ENCODE measurements around the gene TTC21A. TPM values are rescaled to one million over a fixed set of nuclear protein-coding genes. Genes with fewer than 3 reads are reported as not detected.

TTC21A gene
- total and polyA plus RNA-seq, 2 experiments from 2014 or later: 1.8 to 2.0 TPM

DNA sequence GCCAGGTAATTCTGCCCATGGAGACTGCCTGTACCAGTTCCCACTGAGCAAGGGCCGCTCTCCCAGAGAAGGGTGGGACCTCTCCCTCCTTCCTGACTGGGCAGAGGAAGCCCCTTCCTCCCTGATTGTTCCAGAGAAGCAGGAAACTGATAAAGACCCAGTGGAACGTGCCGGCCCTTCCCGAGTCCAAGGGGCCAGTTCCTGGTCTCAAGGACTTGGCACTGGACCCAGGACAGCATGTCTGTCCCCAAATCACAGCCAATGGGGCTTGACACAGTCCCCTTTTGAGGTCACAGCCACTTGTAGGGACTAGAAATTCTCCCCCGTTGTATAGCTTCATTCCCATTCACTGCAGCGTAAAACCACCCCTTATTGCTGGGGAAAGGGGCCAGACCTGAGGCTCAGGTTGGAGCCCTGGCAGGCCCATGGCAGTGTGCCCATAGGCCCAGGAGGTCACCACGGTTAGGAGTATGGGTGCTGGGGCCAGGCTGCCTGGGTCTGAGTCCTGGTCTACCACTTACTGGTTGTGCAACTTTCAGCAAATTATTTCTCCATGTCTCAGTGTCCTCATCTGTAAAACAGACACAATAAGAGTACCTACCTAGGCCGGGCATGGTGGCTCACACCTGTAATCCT is 27.8 kb downstream of the TTC21A start (continued):
- TF ChIP-seq, protein P1, sequence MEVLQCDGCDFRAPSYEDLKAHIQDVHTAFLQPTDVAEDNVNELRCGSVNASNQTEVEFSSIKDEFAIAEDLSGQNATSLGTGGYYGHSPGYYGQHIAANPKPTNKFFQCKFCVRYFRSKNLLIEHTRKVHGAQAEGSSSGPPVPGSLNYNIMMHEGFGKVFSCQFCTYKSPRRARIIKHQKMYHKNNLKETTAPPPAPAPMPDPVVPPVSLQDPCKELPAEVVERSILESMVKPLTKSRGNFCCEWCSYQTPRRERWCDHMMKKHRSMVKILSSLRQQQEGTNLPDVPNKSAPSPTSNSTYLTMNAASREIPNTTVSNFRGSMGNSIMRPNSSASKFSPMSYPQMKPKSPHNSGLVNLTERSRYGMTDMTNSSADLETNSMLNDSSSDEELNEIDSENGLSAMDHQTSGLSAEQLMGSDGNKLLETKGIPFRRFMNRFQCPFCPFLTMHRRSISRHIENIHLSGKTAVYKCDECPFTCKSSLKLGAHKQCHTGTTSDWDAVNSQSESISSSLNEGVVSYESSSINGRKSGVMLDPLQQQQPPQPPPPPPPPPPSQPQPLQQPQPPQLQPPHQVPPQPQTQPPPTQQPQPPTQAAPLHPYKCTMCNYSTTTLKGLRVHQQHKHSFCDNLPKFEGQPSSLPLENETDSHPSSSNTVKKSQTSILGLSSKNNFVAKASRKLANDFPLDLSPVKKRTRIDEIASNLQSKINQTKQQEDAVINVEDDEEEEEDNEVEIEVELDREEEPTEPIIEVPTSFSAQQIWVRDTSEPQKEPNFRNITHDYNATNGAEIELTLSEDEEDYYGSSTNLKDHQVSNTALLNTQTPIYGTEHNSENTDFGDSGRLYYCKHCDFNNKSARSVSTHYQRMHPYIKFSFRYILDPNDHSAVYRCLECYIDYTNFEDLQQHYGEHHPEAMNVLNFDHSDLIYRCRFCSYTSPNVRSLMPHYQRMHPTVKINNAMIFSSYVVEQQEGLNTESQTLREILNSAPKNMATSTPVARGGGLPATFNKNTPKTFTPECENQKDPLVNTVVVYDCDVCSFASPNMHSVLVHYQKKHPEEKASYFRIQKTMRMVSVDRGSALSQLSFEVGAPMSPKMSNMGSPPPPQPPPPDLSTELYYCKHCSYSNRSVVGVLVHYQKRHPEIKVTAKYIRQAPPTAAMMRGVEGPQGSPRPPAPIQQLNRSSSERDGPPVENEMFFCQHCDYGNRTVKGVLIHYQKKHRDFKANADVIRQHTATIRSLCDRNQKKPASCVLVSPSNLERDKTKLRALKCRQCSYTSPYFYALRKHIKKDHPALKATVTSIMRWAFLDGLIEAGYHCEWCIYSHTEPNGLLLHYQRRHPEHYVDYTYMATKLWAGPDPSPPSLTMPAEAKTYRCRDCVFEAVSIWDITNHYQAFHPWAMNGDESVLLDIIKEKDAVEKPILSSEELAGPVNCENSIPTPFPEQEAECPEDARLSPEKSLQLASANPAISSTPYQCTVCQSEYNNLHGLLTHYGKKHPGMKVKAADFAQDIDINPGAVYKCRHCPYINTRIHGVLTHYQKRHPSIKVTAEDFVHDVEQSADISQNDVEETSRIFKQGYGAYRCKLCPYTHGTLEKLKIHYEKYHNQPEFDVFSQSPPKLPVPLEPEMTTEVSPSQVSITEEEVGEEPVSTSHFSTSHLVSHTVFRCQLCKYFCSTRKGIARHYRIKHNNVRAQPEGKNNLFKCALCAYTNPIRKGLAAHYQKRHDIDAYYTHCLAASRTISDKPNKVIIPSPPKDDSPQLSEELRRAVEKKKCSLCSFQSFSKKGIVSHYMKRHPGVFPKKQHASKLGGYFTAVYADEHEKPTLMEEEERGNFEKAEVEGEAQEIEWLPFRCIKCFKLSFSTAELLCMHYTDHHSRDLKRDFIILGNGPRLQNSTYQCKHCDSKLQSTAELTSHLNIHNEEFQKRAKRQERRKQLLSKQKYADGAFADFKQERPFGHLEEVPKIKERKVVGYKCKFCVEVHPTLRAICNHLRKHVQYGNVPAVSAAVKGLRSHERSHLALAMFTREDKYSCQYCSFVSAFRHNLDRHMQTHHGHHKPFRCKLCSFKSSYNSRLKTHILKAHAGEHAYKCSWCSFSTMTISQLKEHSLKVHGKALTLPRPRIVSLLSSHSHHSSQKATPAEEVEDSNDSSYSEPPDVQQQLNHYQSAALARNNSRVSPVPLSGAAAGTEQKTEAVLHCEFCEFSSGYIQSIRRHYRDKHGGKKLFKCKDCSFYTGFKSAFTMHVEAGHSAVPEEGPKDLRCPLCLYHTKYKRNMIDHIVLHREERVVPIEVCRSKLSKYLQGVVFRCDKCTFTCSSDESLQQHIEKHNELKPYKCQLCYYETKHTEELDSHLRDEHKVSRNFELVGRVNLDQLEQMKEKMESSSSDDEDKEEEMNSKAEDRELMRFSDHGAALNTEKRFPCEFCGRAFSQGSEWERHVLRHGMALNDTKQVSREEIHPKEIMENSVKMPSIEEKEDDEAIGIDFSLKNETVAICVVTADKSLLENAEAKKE (CRISPR knock-in tag; IDR thresholded peaks at IDR 0.05): no peak
- TF ChIP-seq JUNB (IDR thresholded peaks at IDR 0.05; ENCODE audit: unreplicated experiment): no peak
- TF ChIP-seq CREB1 (CRISPR knock-in tag; IDR thresholded peaks at IDR 0.05; ENCODE audit: low read depth): no peak
- no peak for TF ChIP-seq ZNF114 (CRISPR knock-in tag; IDR thresholded peaks at IDR 0.05)
- TF ChIP-seq, protein P2, sequence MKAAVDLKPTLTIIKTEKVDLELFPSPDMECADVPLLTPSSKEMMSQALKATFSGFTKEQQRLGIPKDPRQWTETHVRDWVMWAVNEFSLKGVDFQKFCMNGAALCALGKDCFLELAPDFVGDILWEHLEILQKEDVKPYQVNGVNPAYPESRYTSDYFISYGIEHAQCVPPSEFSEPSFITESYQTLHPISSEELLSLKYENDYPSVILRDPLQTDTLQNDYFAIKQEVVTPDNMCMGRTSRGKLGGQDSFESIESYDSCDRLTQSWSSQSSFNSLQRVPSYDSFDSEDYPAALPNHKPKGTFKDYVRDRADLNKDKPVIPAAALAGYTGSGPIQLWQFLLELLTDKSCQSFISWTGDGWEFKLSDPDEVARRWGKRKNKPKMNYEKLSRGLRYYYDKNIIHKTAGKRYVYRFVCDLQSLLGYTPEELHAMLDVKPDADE (IDR thresholded peaks at IDR 0.05): no peak

DNA sequence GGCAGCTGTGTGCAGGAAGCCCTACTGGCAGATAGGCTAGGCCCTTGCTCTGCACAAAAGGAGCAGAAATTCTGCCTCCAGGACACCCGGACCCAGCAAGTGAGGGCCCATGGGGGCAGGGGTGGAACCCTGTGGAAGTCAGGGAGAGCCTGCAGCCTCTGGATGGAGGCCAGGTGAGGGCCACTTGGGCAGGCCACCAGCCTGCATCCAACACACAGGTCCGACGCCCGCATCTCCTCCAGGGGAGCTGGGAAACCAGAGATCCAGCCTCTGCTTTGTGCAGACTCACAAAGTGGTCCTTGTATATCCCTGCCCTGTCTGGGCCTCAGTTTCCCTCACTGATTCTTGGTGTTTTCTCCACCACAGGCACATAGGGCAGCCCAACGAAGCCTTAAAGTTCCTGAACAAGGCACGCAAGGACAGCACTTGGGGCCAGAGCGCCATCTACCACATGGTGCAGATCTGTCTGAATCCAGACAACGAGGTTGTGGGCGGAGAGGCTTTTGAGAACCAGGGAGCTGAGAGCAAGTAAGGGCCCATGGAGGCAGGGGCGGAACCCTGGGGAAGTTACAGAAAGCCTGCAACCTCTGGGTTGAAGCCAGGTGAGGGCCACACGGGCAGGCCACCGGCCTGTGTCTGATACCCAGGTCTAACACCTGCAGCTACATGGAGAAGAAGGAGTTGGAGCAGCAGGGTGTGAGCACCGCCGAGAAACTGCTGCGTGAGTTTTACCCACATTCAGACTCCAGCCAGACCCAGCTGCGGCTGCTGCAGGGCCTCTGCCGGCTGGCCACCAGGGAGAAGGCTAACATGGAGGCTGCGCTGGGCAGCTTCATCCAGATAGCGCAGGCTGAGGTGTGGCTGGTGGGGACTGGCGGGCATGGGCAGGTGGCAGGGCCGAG is 29.3 kb downstream of the TTC21A start:
- Histone ChIP-seq H3K9me2 (ENCODE audit: insufficient read depth) (no peaks in the 10 kb centered on the region), H4K20me1 (replicated peaks; ENCODE audit: insufficient read depth) (no peaks in the 10 kb centered on the region), H3K36me3 (ENCODE audit: insufficient read depth) (no peaks in the 10 kb centered on the region), H3F3A (replicated peaks; ENCODE audit: low read depth) (no peaks in the 10 kb centered on the region), H2AFZ (no peak overlapping the region), H3K4me2 (no peak overlapping the region), H3K4me3 (no peak overlapping the region), H3K27me3 (ENCODE audit: insufficient read depth) (no peaks in the 10 kb centered on the region), H3K4me1 (ENCODE audit: insufficient read depth) (no peaks in the 10 kb centered on the region), H3K27ac (ENCODE audit: low read depth) (no peak overlapping the region), H3K79me2 (replicated peaks; ENCODE audit: insufficient read depth) (no peaks in the 10 kb centered on the region)
- peaks cover 3% of the 10 kb centered on the region; the same call in 2 of the 3 replicates for H3K4me1 Mint-ChIP-seq
- H3K27me3 Mint-ChIP-seq (ENCODE audit: insufficient read depth, low read depth, poor library complexity): peaks cover 4% of the 10 kb centered on the region
- TF ChIP-seq EZH2 (IDR thresholded peaks at IDR 0.05; ENCODE audit: low read depth, unreplicated experiment) (no peak), ZNF331 (CRISPR knock-in tag; IDR thresholded peaks at IDR 0.05; ENCODE audit: low read depth) (no peak), JUNB (IDR thresholded peaks at IDR 0.05; ENCODE audit: unreplicated experiment) (no peak)
- TF ChIP-seq, protein P3, sequence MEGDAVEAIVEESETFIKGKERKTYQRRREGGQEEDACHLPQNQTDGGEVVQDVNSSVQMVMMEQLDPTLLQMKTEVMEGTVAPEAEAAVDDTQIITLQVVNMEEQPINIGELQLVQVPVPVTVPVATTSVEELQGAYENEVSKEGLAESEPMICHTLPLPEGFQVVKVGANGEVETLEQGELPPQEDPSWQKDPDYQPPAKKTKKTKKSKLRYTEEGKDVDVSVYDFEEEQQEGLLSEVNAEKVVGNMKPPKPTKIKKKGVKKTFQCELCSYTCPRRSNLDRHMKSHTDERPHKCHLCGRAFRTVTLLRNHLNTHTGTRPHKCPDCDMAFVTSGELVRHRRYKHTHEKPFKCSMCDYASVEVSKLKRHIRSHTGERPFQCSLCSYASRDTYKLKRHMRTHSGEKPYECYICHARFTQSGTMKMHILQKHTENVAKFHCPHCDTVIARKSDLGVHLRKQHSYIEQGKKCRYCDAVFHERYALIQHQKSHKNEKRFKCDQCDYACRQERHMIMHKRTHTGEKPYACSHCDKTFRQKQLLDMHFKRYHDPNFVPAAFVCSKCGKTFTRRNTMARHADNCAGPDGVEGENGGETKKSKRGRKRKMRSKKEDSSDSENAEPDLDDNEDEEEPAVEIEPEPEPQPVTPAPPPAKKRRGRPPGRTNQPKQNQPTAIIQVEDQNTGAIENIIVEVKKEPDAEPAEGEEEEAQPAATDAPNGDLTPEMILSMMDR (conservative IDR thresholded peaks at IDR 0.05; ENCODE audit: low read depth in 2 of 2): peak in 1 of 2 experiments; percentile 38; a peak in 2 of 4 replicates
- DNase-seq (ENCODE audit: low spot score) (no peak), ATAC-seq (peak; percentile 18; the same call in 2 of the 3 replicates)
- H3K36me3 Mint-ChIP-seq (ENCODE audit: low read depth): no peaks in the 10 kb centered on the region
- no peak overlapping the region for H3K27ac Mint-ChIP-seq
- no peaks in the 10 kb centered on the region for H3K9me3 Mint-ChIP-seq
- H3K4me3 Mint-ChIP-seq: no peak overlapping the region

Measured in GM23338 (cell line).